Melanocyte of skin (primary cell): Measurements from ENCODE around the gene PRKAB2. TPM values are rescaled to one million over a fixed set of nuclear protein-coding genes. Genes with fewer than 3 reads are reported as not detected.

Experiments
- total RNA-seq, 2 donors: library from RNA; depleted of rRNA; stranded (reverse); fragments of >200 nt; gene quantifications; 2 replicates each; pipeline ENCODE4 v1.2.3, GENCODE V29; 2012

The PRKAB2 gene
- 10 to 100 TPM in 1 of 2 donors, 1 to 10 TPM in 1; 9.7 to 12.0 TPM for total RNA-seq

GRCh38 chr1:147172168-147173016 lies at the start of gene PRKAB2:
TSS of gene PRKAB2 (minus strand) at chr1:147172470. CDS start at chr1:147172144, 326 bp downstream.

Other genes with a start within 250 kb of the PRKAB2 start
- 1 to 10 TPM; 4.0 to 6.5 TPM for gene NBPF12, start 234.1 kb downstream of the PRKAB2 start, total RNA-seq
- 1 to 10 TPM in 1 of 2 donors, under 1 TPM in 1; 0.67 to 3.4 TPM for gene FMO5, start 52.9 kb upstream of the PRKAB2 start, total RNA-seq
- gene CHD1L, start 70.2 kb upstream of the PRKAB2 start, total RNA-seq: 10 to 100 TPM; 46.1 to 53.3 TPM